ENCODE data around the gene SNAP47. TPM values are rescaled to one million over a fixed set of nuclear protein-coding genes. Genes with fewer than 3 reads are reported as not detected.

Gene SNAP47
- total and polyA plus RNA-seq, 2 of the 4 experiments (the other 2 are of a cell fraction): 39.4 to 72.9 TPM

GRCh38 chr1:227726318-227726717 is 8.9 kb upstream of the SNAP47 start:
- Histone ChIP-seq H4K5ac (ENCODE audit: low read depth, low read length) (no peak overlapping the region), H3K4ac (ENCODE audit: low read depth, low read length) (no peak overlapping the region), H3K36me3 (ENCODE audit: control insufficient read depth, insufficient read depth, low read length) (peaks cover 2% of the 10 kb centered on the region; the same call in 1 of the 2 replicates), H3K9ac (ENCODE audit: low read depth, low read length) (no peak overlapping the region), H3K9me3 (ENCODE audit: control insufficient read depth, insufficient read depth, low read length) (peaks cover 6% of the 10 kb centered on the region), H3K27ac (ENCODE audit: insufficient read depth, low read length) (no peak overlapping the region), H3K27me3 (ENCODE audit: control insufficient read depth, insufficient read depth, low read length) (no peaks in the 10 kb centered on the region), H3K4me3 (ENCODE audit: insufficient read depth, low read depth, low read length) (no peak overlapping the region), H2BK15ac (ENCODE audit: low read depth, low read length) (no peak overlapping the region), H3K14ac (replicated peaks; ENCODE audit: low read depth, low read length) (no peak overlapping the region), H4K20me1 (ENCODE audit: insufficient read depth, low read length) (peaks cover 18% of the 10 kb centered on the region), H2BK120ac (ENCODE audit: low read depth, low read length) (no peak overlapping the region), H3K9me1 (ENCODE audit: insufficient read depth, low read length) (no peaks in the 10 kb centered on the region; the same call in 1 of the 2 replicates), H2AFZ (replicated peaks; ENCODE audit: low read length, poor library complexity) (no peak overlapping the region), H3K56ac (ENCODE audit: extremely low read depth, insufficient read depth, low read length) (no peak overlapping the region), H2AK9ac (replicated peaks; ENCODE audit: low read depth, low read length, poor library complexity) (no peak overlapping the region), H2AK5ac (ENCODE audit: low read depth, low read length) (no peak overlapping the region), H3K4me2 (ENCODE audit: low read depth, low read length) (no peak overlapping the region), H3K79me1 (ENCODE audit: low read depth in 1 of 2, low read length in 2 of 2) (peaks cover 0 to 4% of the 10 kb centered on the region in 2 experiments; a peak in 1 of 4 replicates), H4K91ac (ENCODE audit: insufficient read depth, low read depth, low read length) (no peak overlapping the region), H3K23ac (ENCODE audit: low read depth, low read length) (no peak overlapping the region), H3K4me1 (ENCODE audit: control insufficient read depth, insufficient read depth, low read length) (no peaks in the 10 kb centered on the region; the same call in 1 of the 2 replicates), H4K8ac (ENCODE audit: low read depth in 2 of 2, low read length in 2 of 2) (no peak overlapping the region), H2BK5ac (ENCODE audit: low read depth, low read length, poor library complexity, severe bottlenecking) (no peak overlapping the region), H2BK20ac (ENCODE audit: low read depth, low read length) (no peak overlapping the region), H3K18ac (ENCODE audit: low read depth, low read length) (no peak overlapping the region)
- no TSS peak for BruUV-seq (replicated peaks)
- ATAC-seq (ENCODE audit: low read depth) (no peak), DNase-seq (no peak)
- POLR2A ChIA-PET (ENCODE audit: unreplicated experiment): no interaction called here
- no CpG with 5 or more reads among the region's 3 CpGs for WGBS, 2 experiments (ENCODE audit: extremely low coverage in 2 of 2, insufficient read length in 1 of 2)
- TF ChIP-seq MXI1 (IDR thresholded peaks at IDR 0.05; ENCODE audit: borderline replicate concordance, low read depth, low read length) (no peak), RAD21 (IDR thresholded peaks at IDR 0.05; ENCODE audit: low read length) (no peak), CEBPB (IDR thresholded peaks at IDR 0.05; ENCODE audit: low read depth, low read length) (no peak), CHD1 (IDR thresholded peaks at IDR 0.05; ENCODE audit: low read depth, low read length) (no peak), RFX5 (IDR thresholded peaks at IDR 0.05; ENCODE audit: low read depth, low read length) (no peak), POLR2A (IDR thresholded peaks at IDR 0.05; ENCODE audit: low read depth, low read length) (no peak), FOS (IDR thresholded peaks at IDR 0.05; ENCODE audit: low read depth, low read length) (no peak), MAFK (IDR thresholded peaks at IDR 0.05; ENCODE audit: low read depth, low read length) (no peak), BHLHE40 (IDR thresholded peaks at IDR 0.05; ENCODE audit: low read depth, low read length) (no peak), SMC3 (IDR thresholded peaks at IDR 0.05; ENCODE audit: low read depth, low read length) (no peak), NFE2L2 (IDR thresholded peaks at IDR 0.05; ENCODE audit: low read depth, low read length) (no peak), MAZ (IDR thresholded peaks at IDR 0.05; ENCODE audit: borderline replicate concordance, low read depth, low read length) (no peak), ELK1 (IDR thresholded peaks at IDR 0.05; ENCODE audit: borderline replicate concordance, low read depth, low read length) (no peak), CTCF (conservative IDR thresholded peaks at IDR 0.05; ENCODE audit: low read depth, low read length) (no peak), RCOR1 (IDR thresholded peaks at IDR 0.05; ENCODE audit: insufficient replicate concordance, low read length) (no peak)
- TF ChIP-seq, protein P1, sequence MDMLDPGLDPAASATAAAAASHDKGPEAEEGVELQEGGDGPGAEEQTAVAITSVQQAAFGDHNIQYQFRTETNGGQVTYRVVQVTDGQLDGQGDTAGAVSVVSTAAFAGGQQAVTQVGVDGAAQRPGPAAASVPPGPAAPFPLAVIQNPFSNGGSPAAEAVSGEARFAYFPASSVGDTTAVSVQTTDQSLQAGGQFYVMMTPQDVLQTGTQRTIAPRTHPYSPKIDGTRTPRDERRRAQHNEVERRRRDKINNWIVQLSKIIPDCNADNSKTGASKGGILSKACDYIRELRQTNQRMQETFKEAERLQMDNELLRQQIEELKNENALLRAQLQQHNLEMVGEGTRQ (IDR thresholded peaks at IDR 0.05; ENCODE audit: low read depth, low read length): no peak
- intact Hi-C loops (cut with micrococcal nuclease): loop anchor here (5.0 kb wide), 1 partner anchor 164 kb away; the partner anchor contains the start of gene ZNF678
- dilution Hi-C loops (cut with HindIII; ENCODE audit: low sequenced_read_pairs, unreplicated experiment): no loop called here
- in situ Hi-C loops (cut with MboI; ENCODE audit: low sequenced_read_pairs): no loop called here
- CTCF ChIA-PET: no interaction called here

Data from IMR-90 (cell line).